ENCODE data around the gene GLT6D1. TPM values are rescaled to one million over a fixed set of nuclear protein-coding genes. Genes with fewer than 3 reads are reported as not detected.

Gene GLT6D1
- total RNA-seq, 1 donor from 2014 or later, result not detected

DNA sequence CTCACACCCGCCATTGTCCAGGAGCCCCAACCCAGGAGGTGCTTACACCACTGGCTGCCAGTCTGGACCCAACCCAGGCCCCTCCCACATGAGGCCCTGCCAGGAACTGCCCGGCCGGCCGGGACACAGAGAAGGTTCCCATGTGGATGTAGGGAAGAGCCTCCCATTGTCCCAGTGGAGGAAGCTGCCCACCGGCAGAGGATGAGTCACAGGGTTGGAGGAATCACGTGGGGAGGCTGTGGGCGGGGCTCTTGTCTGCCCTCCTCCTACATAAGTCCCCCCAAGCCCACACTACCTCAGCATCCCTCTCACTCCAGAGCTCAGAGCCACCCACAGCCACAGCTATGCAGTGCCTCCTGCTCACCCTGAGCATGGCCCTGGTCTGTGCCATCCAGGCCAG is 51.7 kb downstream of the GLT6D1 start:
- Histone ChIP-seq H3K27me3 (ENCODE audit: low read depth) (peaks cover 63% of the 10 kb centered on the region), H3K36me3 (no peaks in the 10 kb centered on the region), H3K4me3 (no peak overlapping the region), H3K4me1 (no peaks in the 10 kb centered on the region), H3K27ac (replicated peaks) (no peak overlapping the region), H3K9me3 (replicated peaks) (no peaks in the 10 kb centered on the region)
- intact Hi-C loops (cut with micrococcal nuclease), result no loop called here
- no peak for DNase-seq
- TF ChIP-seq, protein P1, sequence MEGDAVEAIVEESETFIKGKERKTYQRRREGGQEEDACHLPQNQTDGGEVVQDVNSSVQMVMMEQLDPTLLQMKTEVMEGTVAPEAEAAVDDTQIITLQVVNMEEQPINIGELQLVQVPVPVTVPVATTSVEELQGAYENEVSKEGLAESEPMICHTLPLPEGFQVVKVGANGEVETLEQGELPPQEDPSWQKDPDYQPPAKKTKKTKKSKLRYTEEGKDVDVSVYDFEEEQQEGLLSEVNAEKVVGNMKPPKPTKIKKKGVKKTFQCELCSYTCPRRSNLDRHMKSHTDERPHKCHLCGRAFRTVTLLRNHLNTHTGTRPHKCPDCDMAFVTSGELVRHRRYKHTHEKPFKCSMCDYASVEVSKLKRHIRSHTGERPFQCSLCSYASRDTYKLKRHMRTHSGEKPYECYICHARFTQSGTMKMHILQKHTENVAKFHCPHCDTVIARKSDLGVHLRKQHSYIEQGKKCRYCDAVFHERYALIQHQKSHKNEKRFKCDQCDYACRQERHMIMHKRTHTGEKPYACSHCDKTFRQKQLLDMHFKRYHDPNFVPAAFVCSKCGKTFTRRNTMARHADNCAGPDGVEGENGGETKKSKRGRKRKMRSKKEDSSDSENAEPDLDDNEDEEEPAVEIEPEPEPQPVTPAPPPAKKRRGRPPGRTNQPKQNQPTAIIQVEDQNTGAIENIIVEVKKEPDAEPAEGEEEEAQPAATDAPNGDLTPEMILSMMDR (IDR thresholded peaks at IDR 0.05; ENCODE audit: borderline replicate concordance), result no peak

DNA sequence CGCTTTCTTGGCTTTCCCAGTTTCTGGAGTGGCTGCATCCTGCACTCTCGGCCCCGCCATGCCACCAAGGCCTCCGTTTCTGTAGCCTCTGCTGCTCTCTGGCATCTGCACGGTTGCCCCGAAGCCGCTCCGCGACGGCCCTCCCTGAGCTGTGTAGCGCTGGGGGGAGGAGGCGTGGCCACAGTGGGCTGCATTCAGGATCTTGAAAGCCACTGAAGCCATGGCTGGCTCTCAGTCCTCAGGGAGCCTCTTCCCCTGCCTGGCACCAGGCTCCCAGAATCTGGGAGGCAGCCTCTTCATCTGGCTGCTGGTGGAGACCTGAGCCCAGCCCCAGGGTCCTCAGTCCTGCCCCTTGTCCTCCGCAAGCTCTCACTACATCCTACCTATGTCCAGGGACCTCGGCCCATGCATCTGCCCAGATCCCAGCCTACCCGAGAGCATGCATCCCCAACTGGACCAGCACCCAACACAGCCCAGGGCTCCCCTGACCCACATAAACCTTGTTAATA is 52.7 kb downstream of the GLT6D1 start:
- DNase-seq, result no peak
- peaks cover 67% of the 10 kb centered on the region for H3K27me3 ChIP-seq (ENCODE audit: low read depth)
- no peaks in the 10 kb centered on the region for H3K4me1 ChIP-seq
- H3K4me3 ChIP-seq, result no peak overlapping the region
- intact Hi-C loops (cut with micrococcal nuclease), result no loop called here
- no peaks in the 10 kb centered on the region for H3K9me3 ChIP-seq (replicated peaks)
- no peak overlapping the region for H3K27ac ChIP-seq (replicated peaks)
- H3K36me3 ChIP-seq, result no peaks in the 10 kb centered on the region
- TF ChIP-seq, protein P1 (IDR thresholded peaks at IDR 0.05; ENCODE audit: borderline replicate concordance), result no peak

DNA sequence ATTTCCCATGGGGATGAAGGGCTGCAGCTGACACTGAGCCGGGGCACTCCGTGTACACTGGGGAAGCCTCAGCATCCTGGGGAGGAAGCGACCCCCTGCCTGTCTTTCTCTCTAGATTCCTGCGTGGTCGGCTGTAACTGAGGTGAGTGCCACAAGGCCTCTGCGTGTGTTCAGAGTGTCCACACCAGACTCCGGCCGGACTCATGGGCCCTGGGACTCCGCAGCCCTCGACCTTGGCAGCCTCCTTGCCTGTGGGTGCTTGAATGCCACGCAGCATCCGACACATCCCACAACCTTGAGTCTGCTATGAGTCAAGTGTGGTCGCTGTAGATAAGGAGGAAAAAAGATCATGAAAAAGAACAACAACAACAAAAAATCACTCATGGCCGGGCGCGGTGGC is 54.4 kb downstream of the GLT6D1 start:
- intact Hi-C loops (cut with micrococcal nuclease), result no loop called here
- no peak for DNase-seq

DNA sequence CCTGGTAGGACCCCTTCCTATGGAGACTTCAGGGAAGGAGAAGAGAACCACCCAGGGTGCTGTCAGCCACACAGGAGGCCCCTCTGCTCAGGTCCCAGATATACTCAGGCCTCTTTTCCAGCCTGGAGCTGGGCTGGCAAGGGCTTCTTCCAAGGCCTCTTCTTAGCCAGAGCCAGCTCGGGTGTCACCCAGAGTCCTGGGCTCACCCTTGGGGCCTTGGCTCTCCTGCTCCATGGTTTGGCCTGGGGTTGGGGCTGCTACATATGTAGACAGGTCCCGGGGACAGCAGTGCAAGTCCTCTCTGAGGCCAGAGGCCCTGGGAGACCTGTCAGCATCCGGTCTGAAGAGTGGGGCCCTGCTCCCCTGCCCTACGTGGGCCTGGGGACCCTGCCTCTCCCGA is 55.0 kb downstream of the GLT6D1 start:
- Histone ChIP-seq H3K27ac (replicated peaks) (no peak overlapping the region), H3K4me1 (no peaks in the 10 kb centered on the region), H3K36me3 (no peaks in the 10 kb centered on the region), H3K4me3 (no peak overlapping the region), H3K27me3 (ENCODE audit: low read depth) (peaks cover 61% of the 10 kb centered on the region), H3K9me3 (replicated peaks) (no peaks in the 10 kb centered on the region)
- intact Hi-C loops (cut with micrococcal nuclease), result no loop called here
- TF ChIP-seq, protein P1 (IDR thresholded peaks at IDR 0.05; ENCODE audit: borderline replicate concordance), result no peak
- DNase-seq, result no peak

More for the DNA sequence above, 54.4 kb downstream of the GLT6D1 start:
- Histone ChIP-seq H3K27me3 (ENCODE audit: low read depth) (peaks cover 61% of the 10 kb centered on the region), H3K4me3 (no peak overlapping the region), H3K36me3 (no peaks in the 10 kb centered on the region), H3K4me1 (no peaks in the 10 kb centered on the region), H3K9me3 (replicated peaks) (no peaks in the 10 kb centered on the region), H3K27ac (replicated peaks) (no peak overlapping the region)
- TF ChIP-seq, protein P1 (IDR thresholded peaks at IDR 0.05; ENCODE audit: borderline replicate concordance), result no peak

DNA sequence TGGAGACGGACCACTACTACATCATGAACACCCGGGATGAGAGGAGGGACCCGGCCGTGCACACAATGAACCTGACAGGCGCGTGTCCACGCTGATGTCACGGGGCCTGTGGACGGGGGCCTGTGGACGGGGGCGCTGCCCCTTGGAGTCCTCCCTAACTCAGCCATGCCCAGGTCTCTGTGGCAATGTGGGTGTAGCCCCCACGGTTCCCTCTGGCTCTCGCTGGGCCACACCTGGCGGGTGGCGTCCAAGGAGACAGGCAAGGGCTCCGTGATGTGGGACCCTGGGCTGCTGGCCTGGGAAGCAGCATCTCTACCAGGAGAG is 55.7 kb downstream of the GLT6D1 start:
- no peaks in the 10 kb centered on the region for H3K9me3 ChIP-seq (replicated peaks)
- peaks cover 58% of the 10 kb centered on the region for H3K27me3 ChIP-seq (ENCODE audit: low read depth)
- no peak overlapping the region for H3K27ac ChIP-seq (replicated peaks)
- DNase-seq, result no peak
- no peak overlapping the region for H3K4me3 ChIP-seq
- H3K36me3 ChIP-seq, result no peaks in the 10 kb centered on the region
- intact Hi-C loops (cut with micrococcal nuclease), result no loop called here
- TF ChIP-seq, protein P1 (IDR thresholded peaks at IDR 0.05; ENCODE audit: borderline replicate concordance), result no peak
- no peaks in the 10 kb centered on the region for H3K4me1 ChIP-seq

All from left ventricle myocardium inferior (tissue), 1 donor.